H1 (cell line): ENCODE results near the gene ADGRF5. TPM values are rescaled to one million over a fixed set of nuclear protein-coding genes. Genes with fewer than 3 reads are reported as not detected.

ENCODE experiments used
- CTCF ChIA-PET: fragments of 300-600 bp; sonication (Branson Sonifier 250); formaldehyde crosslinking; loops from one replicate; lab custom pipeline; 2021; ENCODE audit not compliant: partially characterized antibody; lab: Charles Lee
- POLR2A ChIA-PET: fragments of 300-600 bp; sonication (Branson Sonifier 250); formaldehyde crosslinking; loops from one replicate; lab custom pipeline; 2021; ENCODE audit warnings: inconsistent platforms; ENCODE audit not compliant: partially characterized antibody; lab: Charles Lee
- DNase-seq, 2 experiments: peaks; one replicate each; pipeline versions ENCODE4 v3.0.0 to v3.0.0-alpha.2; 2010 to 2022; ENCODE audit warnings: low spot score in 2 of 2, low read depth in 1 of 2, mixed read lengths in 1 of 2
- FAIRE-seq: peaks from 2 replicates; lab custom pipeline; 2011; peaks lifted over from hg19 to GRCh38; lab: Jason Lieb, UNC
- H2AFZ ChIP-seq: 2 replicates; pipeline ENCODE4 v1.8.1; 2012; ENCODE audit warnings: low read length, inconsistent platforms
- H2AK5ac ChIP-seq: 2 replicates; pipeline ENCODE4 v1.6.1; 2013; ENCODE audit warnings: low read depth, low read length
- H2BK120ac ChIP-seq: replicated peaks from 2 replicates; pipeline ENCODE3; 2013; ENCODE audit warnings: low read depth, low read length, inconsistent platforms
- H2BK12ac ChIP-seq: 2 replicates; pipeline ENCODE4 v1.6.1; 2013; ENCODE audit warnings: low read depth, low read length
- H2BK15ac ChIP-seq: 2 replicates; pipeline ENCODE4 v1.6.1; 2013; ENCODE audit warnings: low read length
- H2BK20ac ChIP-seq: 2 replicates; pipeline ENCODE4 v1.6.1; 2013; ENCODE audit warnings: low read length
- H2BK5ac ChIP-seq: 2 replicates; pipeline ENCODE4 v1.6.1; 2013; ENCODE audit warnings: low read depth, low read length
- H3K14ac ChIP-seq: 2 replicates; pipeline ENCODE4 v1.6.1; 2013; ENCODE audit warnings: inconsistent platforms; ENCODE audit not compliant: insufficient read length
- H3K18ac ChIP-seq: 2 replicates; pipeline ENCODE4 v1.6.1; 2013; ENCODE audit warnings: low read length; ENCODE audit errors: extremely low read depth
- H3K23ac ChIP-seq: 2 replicates; pipeline ENCODE4 v1.6.1; 2013; ENCODE audit warnings: inconsistent platforms; ENCODE audit not compliant: insufficient read length
- H3K23me2 ChIP-seq: 2 replicates; pipeline ENCODE4 v1.6.1; 2013; ENCODE audit warnings: low read depth, low read length
- H3K27ac ChIP-seq: 2 replicates; pipeline ENCODE4 v1.6.1; 2011; ENCODE audit warnings: low read depth, low read length, inconsistent platforms
- H3K27me3 ChIP-seq, 4 experiments: replicated peaks in 1 of 4; 1 replicate in 1 of 4; 2 replicates in 3 of 4; pipeline versions ENCODE4 v1.6.1 to v1.8.1; 2011 to 2013; ENCODE audit warnings: low read length in 3 of 4, mild to moderate bottlenecking in 3 of 4, inconsistent platforms in 2 of 4, mixed read lengths in 2 of 4, moderate library complexity in 1 of 4; ENCODE audit not compliant: control insufficient read depth in 3 of 4, insufficient read depth in 3 of 4; ENCODE audit errors: extremely low read depth in 1 of 4
- H3K36me3 ChIP-seq, 4 experiments: 2 replicates each; pipeline versions ENCODE4 v1.6.1 to v1.8.1; 2011 to 2013; ENCODE audit warnings: mild to moderate bottlenecking in 4 of 4, low read length in 3 of 4, moderate library complexity in 2 of 4, control low read depth in 1 of 4, inconsistent platforms in 1 of 4; ENCODE audit not compliant: insufficient read depth in 4 of 4, control insufficient read depth in 2 of 4
- H3K4ac ChIP-seq: replicated peaks from 2 replicates; pipeline ENCODE3; 2013; ENCODE audit warnings: low read length, low read depth, mixed read lengths, inconsistent platforms; ENCODE audit not compliant: insufficient read length
- H3K4me1 ChIP-seq, 4 experiments: replicated peaks in 1 of 4; 1 replicate in 1 of 4; 2 replicates in 3 of 4; pipeline versions ENCODE4 v1.6.1 to v1.8.1; 2011 to 2013; ENCODE audit warnings: low read length in 3 of 4, inconsistent platforms in 2 of 4, mixed read lengths in 1 of 4; ENCODE audit not compliant: insufficient read depth in 4 of 4, control insufficient read depth in 3 of 4
- H3K4me2 ChIP-seq, 2 experiments: 2 replicates each; pipeline versions ENCODE4 v1.6.1 to v1.8.1; 2011 to 2013; ENCODE audit warnings: low read depth in 2 of 2, low read length in 2 of 2, control low read depth in 1 of 2, inconsistent platforms in 1 of 2, mild to moderate bottlenecking in 1 of 2; ENCODE audit not compliant: insufficient read depth in 1 of 2
- H3K4me3 ChIP-seq, 4 experiments: fragments of 200-600, 300-600 bp in 1 of 4; sonication (generic), shearing (Covaris generic), sonication (Bioruptor Twin) in 1 of 4; 2 replicates each; pipeline versions ENCODE4 v1.5.1 to v1.8.1; 2011 to 2016; ENCODE audit warnings: low read length in 4 of 4, low read depth in 3 of 4, control low read depth in 2 of 4, inconsistent platforms in 2 of 4, mild to moderate bottlenecking in 2 of 4, mixed read lengths in 1 of 4, moderate library complexity in 1 of 4; ENCODE audit not compliant: insufficient read depth in 2 of 4; ENCODE audit errors: extremely low read depth in 1 of 4
- H3K56ac ChIP-seq: replicated peaks from 2 replicates; pipeline ENCODE3; 2013; ENCODE audit warnings: low read depth, mild to moderate bottlenecking, mixed read lengths, low read length, inconsistent platforms; ENCODE audit not compliant: insufficient read length
- H3K79me1 ChIP-seq: 2 replicates; pipeline ENCODE4 v1.6.1; 2013; ENCODE audit warnings: low read depth, low read length, control low read depth
- H3K79me2 ChIP-seq, 2 experiments: 2 replicates each; pipeline versions ENCODE4 v1.6.1 to v1.8.1; 2012 to 2013; ENCODE audit warnings: low read length in 2 of 2, mild to moderate bottlenecking in 2 of 2, inconsistent platforms in 1 of 2; ENCODE audit not compliant: insufficient read depth in 2 of 2, control insufficient read depth in 1 of 2
- H3K9ac ChIP-seq, 4 experiments: replicated peaks in 1 of 4; 1 replicate in 1 of 4; 2 replicates in 3 of 4; pipeline versions ENCODE4 v1.6.1 to v1.8.1; 2011 to 2013; ENCODE audit warnings: low read depth in 3 of 4, low read length in 3 of 4, control low read depth in 2 of 4, mild to moderate bottlenecking in 2 of 4, moderate library complexity in 2 of 4, inconsistent platforms in 1 of 4; ENCODE audit errors: extremely low read depth in 1 of 4
- H3K9me3 ChIP-seq, 2 experiments: 2 replicates each; pipeline versions ENCODE4 v1.6.1 to v1.8.1; 2012 to 2013; ENCODE audit warnings: mild to moderate bottlenecking in 2 of 2, moderate library complexity in 2 of 2, control low read depth in 1 of 2, inconsistent platforms in 1 of 2, low read depth in 1 of 2, low read length in 1 of 2, mixed read lengths in 1 of 2; ENCODE audit not compliant: insufficient read depth in 2 of 2
- H4K20me1 ChIP-seq, 2 experiments: replicated peaks in 1 of 2; 2 replicates each; pipeline versions ENCODE3 to v1.8.1; 2011 to 2013; ENCODE audit warnings: inconsistent platforms in 2 of 2, low read length in 2 of 2, mild to moderate bottlenecking in 1 of 2; ENCODE audit not compliant: insufficient read depth in 2 of 2, control insufficient read depth in 1 of 2
- H4K5ac ChIP-seq: 2 replicates; pipeline ENCODE4 v1.6.1; 2013; ENCODE audit warnings: low read length, low read depth, mixed read lengths, inconsistent platforms; ENCODE audit not compliant: insufficient read length
- H4K8ac ChIP-seq: 2 replicates; pipeline ENCODE4 v1.8.0; 2013; ENCODE audit warnings: mild to moderate bottlenecking, moderate library complexity, low read length, inconsistent platforms; ENCODE audit not compliant: insufficient read depth; ENCODE audit errors: extremely low read depth
- H4K91ac ChIP-seq: replicated peaks from 2 replicates; pipeline ENCODE3; 2013; ENCODE audit warnings: low read length, mixed read lengths, inconsistent platforms; ENCODE audit not compliant: insufficient read length
- ATF2 ChIP-seq: IDR thresholded peaks from 2 replicates; pipeline ENCODE4 v1.6.1; 2012; ENCODE audit warnings: low read length, inconsistent platforms
- EP300 ChIP-seq, 2 experiments: IDR thresholded peaks; 1 replicate in 1 of 2; 2 replicates in 1 of 2; pipeline ENCODE4 v1.6.1; 2011 to 2012; ENCODE audit warnings: low read depth in 2 of 2, low read length in 2 of 2, mild to moderate bottlenecking in 2 of 2, borderline replicate concordance in 1 of 2, inconsistent platforms in 1 of 2, moderate library complexity in 1 of 2
- JUN ChIP-seq: IDR thresholded peaks from 2 replicates; pipeline ENCODE4 v1.6.1; 2011; ENCODE audit warnings: low read depth, mild to moderate bottlenecking, improper control_type of control experiment, low read length
- JUND ChIP-seq: IDR thresholded peaks from 2 replicates; pipeline ENCODE4 v1.6.1; 2011; ENCODE audit warnings: mild to moderate bottlenecking, improper control_type of control experiment, low read length
- KDM1A ChIP-seq: fragments of 200-600, 300-600 bp; sonication (generic); IDR thresholded peaks from 2 replicates; pipeline ENCODE4 v1.7.1; 2016; ENCODE audit warnings: mild to moderate bottlenecking, low read length, borderline replicate concordance
- NANOG ChIP-seq: IDR thresholded peaks from 2 replicates; pipeline ENCODE4 v1.6.1; 2011; ENCODE audit warnings: low read length, low read depth, mild to moderate bottlenecking, inconsistent platforms; ENCODE audit not compliant: insufficient read depth, poor library complexity, severe bottlenecking
- POLR2A ChIP-seq, 2 experiments: IDR thresholded peaks; 1 replicate in 1 of 2; 2 replicates in 1 of 2; pipeline ENCODE4 v1.6.1; 2011; ENCODE audit warnings: low read depth in 2 of 2, low read length in 2 of 2, mild to moderate bottlenecking in 2 of 2; ENCODE audit errors: control extremely low read depth in 1 of 2
- POLR2AphosphoS5 ChIP-seq: IDR thresholded peaks from 2 replicates; pipeline ENCODE4 v1.6.1; 2011; ENCODE audit warnings: low read depth, low read length
- RFX5 ChIP-seq: IDR thresholded peaks from 2 replicates; pipeline ENCODE4 v1.6.1; 2011; ENCODE audit warnings: low read depth, low read length, improper control_type of control experiment, borderline replicate concordance
- SUZ12 ChIP-seq: fragments of 200-600 bp; sonication (generic); IDR thresholded peaks from 2 replicates; pipeline ENCODE4 v1.6.1; 2012; ENCODE audit warnings: mild to moderate bottlenecking, inconsistent platforms, low read length, moderate library complexity, mixed read lengths
- TAF1 ChIP-seq: IDR thresholded peaks from 2 replicates; pipeline ENCODE4 v1.6.1; 2011; ENCODE audit warnings: mild to moderate bottlenecking, low read depth, low read length
- TEAD4 ChIP-seq: IDR thresholded peaks from 2 replicates; pipeline ENCODE4 v1.6.1; 2012; ENCODE audit warnings: low read depth, low read length, inconsistent platforms, mixed read lengths
- polyA plus RNA-seq, 7 experiments: library from polyadenylated mRNA; depleted of rRNA in 3 of 7; stranded (reverse) in 5 of 7; unstranded in 2 of 7; fragments of >200 nt in 5 of 7; fragments of 200-250 nt in 2 of 7; gene quantifications; 1 replicate in 5 of 7; 2 replicates in 1 of 7; 4 replicates in 1 of 7; pipeline versions ENCODE4 v1.2.1 to v1.2.3, GENCODE V29; 2011 to 2013; ENCODE audit warnings: missing spikeins in 2 of 7, mixed read lengths in 2 of 7
- total RNA-seq: library from RNA; stranded (reverse); fragmentation: NEBNext Ultra II Directional; extraction: Animal tissue kit (Norgen Biotek cat#: 25700); gene quantifications from 2 replicates; pipeline ENCODE4 v1.2.1, GENCODE V29; 2021

ADGRF5 gene
- total and polyA plus RNA-seq, 2 of the 8 experiments (the other 6 are each of a cell fraction or from before 2014, with no cell fraction given) = 0.06 TPM; not detected in 1

- no peak for TF ChIP-seq TEAD4
These were observed 47.5 kb upstream of the ADGRF5 start (continued) for GRCh38 chr6:46969206-46969605.

GRCh38 chr6:46967826-46968349, 46.1 kb upstream of the ADGRF5 start:
- Histone ChIP-seq H3K23ac (no peak overlapping the region), H3K79me2 (no peaks in the 10 kb centered on the region), H3K4me2 (no peak overlapping the region), H3K27ac (no peak overlapping the region), H3K56ac (no peak overlapping the region), H3K23me2 (no peaks in the 10 kb centered on the region), H2BK15ac (no peak overlapping the region), H3K27me3 (no peaks in the 10 kb centered on the region), H3K79me1 (no peaks in the 10 kb centered on the region), H4K5ac (no peak overlapping the region), H4K8ac (no peak overlapping the region), H3K36me3 (no peaks in the 10 kb centered on the region), H3K9me3 (no peaks in the 10 kb centered on the region), H2BK120ac (no peak overlapping the region), H2AK5ac (no peak overlapping the region), H3K9ac (no peak overlapping the region), H2AFZ (no peak overlapping the region), H3K4me3 (no peak overlapping the region), H4K20me1 (no peaks in the 10 kb centered on the region), H3K4ac (no peak overlapping the region), H3K4me1 (0 out of 7 replicates have a peak, but pooled peaks cover 0 to 3% (median 0%) of the 10 kb centered on the region in 4 experiments), H2BK20ac (no peak overlapping the region), H2BK5ac (no peak overlapping the region), H3K18ac (no peak overlapping the region), H4K91ac (no peak overlapping the region), H2BK12ac (no peak overlapping the region), H3K14ac (no peak overlapping the region)
- CTCF ChIA-PET = no interaction called here
- DNase-seq (no peak), FAIRE-seq (no peak)
- POLR2A ChIA-PET = no interaction called here
- no peak for TF ChIP-seq JUND
- TF ChIP-seq NANOG = no peak
- no peak for TF ChIP-seq EP300 (IDR thresholded peaks at IDR 0.05; ENCODE audit: borderline replicate concordance in 1 of 2, low read depth in 2 of 2, low read length in 2 of 2)
- TF ChIP-seq RFX5 = no peak
- no peak for TF ChIP-seq KDM1A
- no peak for TF ChIP-seq POLR2A (IDR thresholded peaks at IDR 0.05; ENCODE audit: control extremely low read depth in 1 of 2, low read depth in 2 of 2, low read length in 2 of 2)
- TF ChIP-seq POLR2AphosphoS5 = no peak
- no peak for TF ChIP-seq TAF1
- TF ChIP-seq SUZ12 = no peak
- no peak for TF ChIP-seq JUN
- no peak for TF ChIP-seq ATF2
